ENCODE data around the gene BBS5.
"Not testable (repeated sequence)": the region's sequence is repeated elsewhere in the genome, so short reads cannot be mapped to it uniquely, and the experiment has no call there.

The BBS5 gene

GRCh38 chr2:169479257-169480078, at the start of gene BBS5:
TSS of gene BBS5 (plus strand) at chr2:169479494. CDS start at chr2:169479554, 60 bp downstream.
- DNase-seq = peak; percentile 32

DNA sequence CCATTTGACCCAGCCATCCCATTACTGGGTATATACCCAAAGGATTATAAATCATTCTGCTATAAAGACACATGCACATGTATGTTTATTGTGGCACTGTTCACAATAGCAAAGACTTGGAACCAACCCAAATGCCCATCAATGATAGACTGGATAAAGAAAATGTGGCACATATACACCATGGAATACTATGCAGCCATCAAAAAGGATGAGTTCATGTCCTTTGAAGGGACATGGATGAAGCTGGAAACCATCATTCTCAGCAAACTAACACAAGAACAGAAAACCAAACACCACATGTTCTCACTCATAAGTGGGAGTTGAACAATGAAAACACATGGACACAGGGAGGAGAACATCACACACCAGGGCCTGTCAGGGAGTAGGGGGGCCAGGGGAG, 47.5 kb upstream of the BBS5 start:
- DNase-seq = not testable (repeated sequence)

GRCh38 chr2:169434236-169434635, 45.1 kb upstream of the BBS5 start:
- DNase-seq = not testable (repeated sequence)

DNA sequence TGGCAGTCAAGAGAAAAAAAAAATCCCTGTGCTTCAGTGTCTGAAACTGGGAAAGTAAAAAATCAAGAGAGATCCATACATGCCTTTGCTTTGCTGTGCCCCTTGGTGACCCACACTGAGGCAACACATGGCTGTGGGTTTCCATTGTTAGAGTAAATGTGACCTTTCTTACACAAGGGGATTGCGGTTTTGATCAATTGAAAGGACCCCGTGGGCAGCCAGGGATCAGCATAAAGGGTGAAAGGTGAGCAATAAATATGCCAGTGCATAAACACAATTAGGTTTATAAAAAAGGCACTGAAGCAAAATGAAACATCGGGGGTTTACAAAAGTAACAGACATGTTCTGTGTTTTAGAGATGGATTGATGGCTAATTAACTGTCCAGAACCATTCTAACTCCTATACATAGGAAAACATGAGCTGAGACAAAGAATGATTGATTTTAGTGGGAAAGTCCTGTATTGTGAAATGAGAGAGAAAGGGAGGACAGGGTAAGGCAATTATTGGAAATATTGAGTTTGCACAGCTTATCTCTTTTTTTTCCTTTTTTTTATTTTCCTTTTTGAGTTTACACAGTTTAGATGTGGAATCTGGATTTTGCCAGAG, 40.7 kb upstream of the BBS5 start:
- no peak for DNase-seq

DNA sequence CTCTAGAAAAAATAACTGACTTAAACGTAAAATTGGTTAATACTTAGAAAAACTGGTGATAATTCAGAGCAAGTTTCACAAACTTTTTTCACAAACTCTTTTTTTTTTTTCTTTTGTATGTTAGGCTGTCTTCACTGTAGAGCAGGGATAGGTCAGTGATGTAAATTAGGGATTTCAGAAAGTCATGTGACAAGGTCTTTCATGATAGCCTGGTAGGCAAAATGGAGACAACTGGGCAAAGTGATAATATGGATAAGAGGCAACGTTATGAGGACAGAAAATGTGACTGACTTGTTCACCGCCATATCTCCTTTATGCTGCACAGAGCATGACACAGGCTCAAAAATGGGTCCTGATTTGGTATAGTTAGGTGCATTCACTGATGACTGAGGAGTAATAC, 39.4 kb upstream of the BBS5 start:
- no peak for DNase-seq

GRCh38 chr2:169446452-169446851, 32.8 kb upstream of the BBS5 start:
- DNase-seq = no peak

- no peak for DNase-seq
These were observed 31.0 kb upstream of the BBS5 start for GRCh38 chr2:169448316-169448715.

DNA sequence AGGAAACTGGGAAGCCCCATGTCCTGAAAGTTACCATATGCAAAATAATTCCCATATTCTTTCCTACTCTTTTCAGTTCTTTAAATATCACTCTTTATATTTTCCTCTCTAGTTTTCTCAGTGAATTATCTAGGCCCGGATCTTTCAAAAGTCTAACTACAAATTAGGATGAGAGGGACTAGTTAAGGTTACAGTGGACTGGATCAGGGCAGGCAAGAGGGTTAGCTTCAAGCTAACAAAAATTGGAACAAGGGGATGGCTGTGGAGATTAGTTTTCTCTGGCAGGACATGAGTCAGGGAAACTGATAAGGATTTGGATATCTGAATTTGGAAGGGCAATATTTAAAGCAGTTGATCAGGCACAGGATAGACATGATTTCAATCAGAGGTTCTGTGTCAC, 30.4 kb upstream of the BBS5 start:
- DNase-seq = no peak

GRCh38 chr2:169452080-169452479, 27.2 kb upstream of the BBS5 start:
- DNase-seq = no peak

DNA sequence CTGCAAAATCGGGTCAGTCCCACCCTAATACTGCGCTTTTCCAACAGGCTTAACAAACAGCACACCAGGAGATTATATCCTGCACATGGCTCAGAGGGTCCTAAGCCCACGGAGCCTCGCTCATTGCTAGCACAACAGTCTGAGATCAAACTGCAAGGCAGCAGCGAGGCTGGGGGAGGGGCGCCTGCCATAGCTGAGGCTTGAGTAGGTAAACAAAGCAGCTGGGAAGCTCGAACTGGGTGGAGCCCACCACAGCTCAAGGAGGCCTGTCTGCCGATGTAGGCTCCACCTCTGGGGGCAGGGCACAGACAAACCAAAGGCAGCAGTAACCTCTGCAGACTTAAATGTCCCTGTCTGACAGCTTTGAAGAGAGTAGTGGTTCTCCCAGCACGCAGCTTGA, 26.2 kb upstream of the BBS5 start:
- not testable (repeated sequence) for DNase-seq

GRCh38 chr2:169461143-169461542, 18.2 kb upstream of the BBS5 start:
- no peak for DNase-seq

DNA sequence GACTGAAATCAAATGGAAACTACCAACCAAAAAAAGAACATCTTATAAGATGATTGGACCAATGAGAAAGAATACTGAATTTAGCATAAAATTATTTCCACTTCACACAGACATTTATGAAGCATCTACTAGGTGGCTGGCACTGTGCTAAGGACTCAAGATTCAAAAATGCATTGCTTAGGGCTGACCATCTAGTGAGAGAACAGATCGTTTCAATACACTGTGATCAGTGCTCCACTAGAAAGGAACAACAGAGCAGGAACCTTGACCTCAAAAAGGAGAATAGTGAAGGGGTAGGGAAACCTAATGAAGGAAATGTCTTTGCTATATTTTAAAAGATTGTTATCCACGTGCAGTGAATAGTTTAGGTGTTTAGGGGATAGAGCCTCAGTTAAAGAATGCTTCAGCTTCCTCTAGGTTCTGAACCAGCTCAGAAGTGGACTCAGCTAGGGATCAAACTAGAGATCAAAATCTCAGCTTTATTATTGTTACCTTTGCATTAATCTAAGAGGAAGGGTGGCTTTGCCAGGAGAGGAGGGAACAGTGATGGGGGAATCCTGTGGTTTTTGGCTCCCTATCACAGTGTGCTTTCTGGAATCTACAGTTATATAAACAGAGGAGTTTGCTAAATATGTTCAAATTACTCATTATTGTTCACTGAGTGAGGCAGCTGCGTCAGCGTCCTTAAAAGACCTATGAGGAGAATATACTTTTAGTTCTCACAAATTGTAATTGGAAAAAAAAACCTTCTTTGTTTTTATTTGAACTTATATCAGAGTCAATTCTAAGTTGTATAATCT, 16.2 kb upstream of the BBS5 start:
- DNase-seq = no peak

GRCh38 chr2:169464466-169464865, 14.8 kb upstream of the BBS5 start:
- no peak for DNase-seq

GRCh38 chr2:169464882-169465281, 14.4 kb upstream of the BBS5 start:
- no peak for DNase-seq

- DNase-seq = no peak
These were observed 10.5 kb upstream of the BBS5 start for GRCh38 chr2:169468841-169469240.

DNA sequence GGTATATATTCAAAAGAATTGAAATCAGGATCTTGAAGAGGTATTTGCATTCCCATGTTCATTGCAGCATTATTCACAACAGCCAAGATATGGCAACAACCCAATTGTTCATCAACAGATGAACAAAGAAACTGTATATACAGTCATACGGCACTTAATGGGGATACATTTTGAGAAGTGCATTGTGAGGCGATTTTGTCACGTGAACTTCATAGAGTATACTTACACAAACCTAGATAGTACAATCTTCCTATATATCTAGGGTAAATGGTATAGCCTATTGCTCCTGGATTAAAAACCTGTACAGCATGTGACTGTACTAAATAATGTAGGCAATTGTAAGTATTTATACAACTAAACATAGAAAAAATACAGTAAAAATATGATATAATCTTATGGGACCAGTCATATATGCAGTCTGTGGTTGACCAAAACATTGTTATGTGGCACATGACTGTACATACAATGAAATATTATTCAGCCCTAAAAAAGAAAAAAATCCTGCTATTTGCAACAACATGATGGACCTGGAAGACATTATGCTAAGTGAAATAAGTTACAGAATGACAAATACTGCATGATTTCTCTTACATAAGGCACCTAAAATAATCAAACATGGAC, 9.2 kb upstream of the BBS5 start:
- no peak for DNase-seq

- DNase-seq = no peak
These were observed 7.0 kb upstream of the BBS5 start for GRCh38 chr2:169472249-169472648.

- no peak for DNase-seq
These were observed 2.8 kb upstream of the BBS5 start for GRCh38 chr2:169476459-169476858.

- no peak for DNase-seq
These were observed 955 bp upstream of the BBS5 start for GRCh38 chr2:169478339-169478738.

DNA sequence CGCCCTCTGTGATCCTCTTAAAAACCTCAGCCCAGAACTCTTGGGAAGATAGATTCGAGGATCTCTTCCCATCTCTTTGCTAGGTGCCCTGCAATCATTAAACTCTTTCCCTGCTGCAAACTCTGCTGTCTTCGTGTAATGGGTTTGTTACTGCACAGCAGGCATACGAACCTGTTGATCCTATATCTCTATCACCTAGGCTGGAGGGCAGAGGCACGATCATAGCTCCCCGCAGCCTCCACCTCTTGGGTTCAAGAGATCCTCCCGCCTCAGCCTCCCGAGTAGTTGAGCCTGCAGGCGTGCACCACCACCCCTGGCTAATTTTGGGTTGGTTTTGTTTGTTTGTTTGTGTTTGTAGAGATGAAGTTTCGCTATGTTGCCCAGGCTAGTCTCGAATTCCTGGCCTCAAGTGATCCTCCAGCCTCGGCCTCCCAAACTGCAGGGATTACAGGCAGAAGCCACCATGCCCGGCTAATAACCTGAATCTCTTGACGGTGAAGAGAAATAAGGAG, 493 bp upstream of the BBS5 start:
- DNase-seq = no peak

- no peak for DNase-seq
These were observed 778 bp downstream of the BBS5 start for GRCh38 chr2:169480079-169480465.

DNA sequence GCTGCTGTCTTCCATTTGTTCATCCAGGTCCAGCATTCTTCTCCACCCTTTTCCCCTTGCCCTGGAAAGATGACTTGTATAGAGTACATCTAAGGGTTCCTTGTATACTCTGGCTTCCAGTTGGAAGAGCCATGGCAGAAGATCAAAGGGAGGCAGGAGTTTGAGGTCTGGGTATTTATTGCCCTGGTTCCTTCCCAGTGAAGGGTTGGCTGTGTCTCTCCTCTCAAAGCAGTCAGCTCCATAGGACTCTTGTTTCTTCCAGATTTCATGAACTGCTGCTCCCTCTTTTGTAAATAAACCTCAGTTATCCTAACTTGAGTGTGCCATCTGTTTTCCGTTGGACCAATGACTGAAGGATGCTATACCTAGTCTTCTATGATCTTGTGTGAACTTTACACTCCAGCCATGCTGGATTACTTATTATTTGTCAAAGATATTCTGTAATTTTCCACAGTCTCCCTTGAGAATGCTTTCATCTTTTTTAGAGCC, 6.4 kb downstream of the BBS5 start:
- no peak for DNase-seq

DNA sequence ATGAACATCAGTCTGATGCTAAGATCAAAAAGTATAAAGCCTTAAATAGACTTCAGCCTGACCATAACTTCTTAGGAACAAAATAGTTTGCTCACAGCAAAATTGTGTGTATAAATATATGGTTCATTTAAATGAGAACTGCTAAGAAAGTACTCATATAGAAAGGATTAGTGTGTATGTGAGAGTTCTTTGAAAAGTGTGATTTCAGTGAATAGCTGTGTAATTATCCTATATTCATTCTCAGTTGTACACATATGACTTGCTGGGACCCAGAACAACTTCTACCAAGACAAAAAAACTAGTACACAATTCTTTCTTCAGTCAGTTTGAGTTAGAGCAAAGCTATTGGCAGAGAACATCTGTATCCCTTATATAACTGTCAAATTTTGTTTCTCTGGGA, 7.2 kb downstream of the BBS5 start:
- DNase-seq = no peak
